RWPE1 (cell line): ENCODE data around the gene EXTL1.

Experiments
- CTCF ChIA-PET: fragments of 350-600 bp; sonication (Branson Sonifier 250); formaldehyde crosslinking; extraction: SDS; loops from one replicate; lab custom pipeline; 2021; lab: Yijun Ruan, JAX
- POLR2A ChIA-PET: fragments of 400-600 bp; formaldehyde crosslinking; extraction: SDS; loops from one replicate; lab custom pipeline; 2020; ENCODE audit warnings: antibody characterized with exemption; ENCODE audit not compliant: low non-redundant PET; lab: Yijun Ruan, JAX
- DNase-seq: peaks from one replicate; pipeline ENCODE4 v3.0.0; 2012; ENCODE audit warnings: low spot score
- H3K27ac ChIP-seq: fragments of 450-650 bp; 2 replicates; pipeline ENCODE4 v1.5.1; 2017
- CTCF ChIP-seq: fragments of 450-650 bp; conservative IDR thresholded peaks from 2 replicates; pipeline ENCODE4 v1.5.1; 2017; ENCODE audit warnings: low read depth, mild to moderate bottlenecking

The EXTL1 gene

GRCh38 chr1:26027716-26028489 lies 6.3 kb downstream of the EXTL1 start:
- no peak for TF ChIP-seq CTCF
- ChIA-PET POLR2A (no interaction called here), CTCF (interaction anchor here (1.1 kb wide), 1 partner anchor 10 kb away, joined by 4 read pairs; no protein-coding TSS in a partner anchor)
- no peak overlapping the region for H3K27ac ChIP-seq
- DNase-seq = no peak

- DNase-seq = no peak
- no peak overlapping the region for H3K27ac ChIP-seq
- POLR2A ChIA-PET = no interaction called here
- CTCF ChIA-PET = no interaction called here
- no peak for TF ChIP-seq CTCF
Observed at GRCh38 chr1:26028490-26028980, 7.0 kb downstream of the EXTL1 start.

GRCh38 chr1:26029054-26029863 lies 7.7 kb downstream of the EXTL1 start:
- no peak overlapping the region for H3K27ac ChIP-seq
- ChIA-PET CTCF (interaction anchor here (1.7 kb wide), 1 partner anchor 9 kb away, joined by 3 read pairs; no protein-coding TSS in a partner anchor), POLR2A (no interaction called here)
- no peak for DNase-seq
- TF ChIP-seq CTCF = no peak

GRCh38 chr1:26029864-26030481 lies 8.4 kb downstream of the EXTL1 start:
- H3K27ac ChIP-seq = no peak overlapping the region
- no peak for DNase-seq
- ChIA-PET POLR2A (no interaction called here), CTCF (interaction anchor here (1.2 to 1.7 kb wide), 2 partner anchors 10 to 361 kb away, joined by 3 read pairs; no protein-coding TSS in a partner anchor)
- TF ChIP-seq CTCF = no peak

- H3K27ac ChIP-seq = no peak overlapping the region
- CTCF ChIA-PET = interaction anchor here (1.2 to 1.7 kb wide), 2 partner anchors 11 to 360 kb away, joined by 3 read pairs; no protein-coding TSS in a partner anchor
- POLR2A ChIA-PET = no interaction called here
- no peak for DNase-seq
- TF ChIP-seq CTCF = no peak
Observed at GRCh38 chr1:26031196-26031595, 9.6 kb downstream of the EXTL1 start.
